HG03378 (cell line): Measurements from ENCODE around the gene PPP1R14B.
A peak's percentile ranks its signal among the peaks of the same experiment; 100 is the strongest.

ENCODE experiments used
- ATAC-seq: cut with Tn5 transposase; IDR thresholded peaks from one replicate; pipeline ENCODE4 v1.9.1; 2021; ENCODE audit warnings: mild to moderate bottlenecking, moderate library complexity; ENCODE audit not compliant: unreplicated experiment

The PPP1R14B gene

DNA sequence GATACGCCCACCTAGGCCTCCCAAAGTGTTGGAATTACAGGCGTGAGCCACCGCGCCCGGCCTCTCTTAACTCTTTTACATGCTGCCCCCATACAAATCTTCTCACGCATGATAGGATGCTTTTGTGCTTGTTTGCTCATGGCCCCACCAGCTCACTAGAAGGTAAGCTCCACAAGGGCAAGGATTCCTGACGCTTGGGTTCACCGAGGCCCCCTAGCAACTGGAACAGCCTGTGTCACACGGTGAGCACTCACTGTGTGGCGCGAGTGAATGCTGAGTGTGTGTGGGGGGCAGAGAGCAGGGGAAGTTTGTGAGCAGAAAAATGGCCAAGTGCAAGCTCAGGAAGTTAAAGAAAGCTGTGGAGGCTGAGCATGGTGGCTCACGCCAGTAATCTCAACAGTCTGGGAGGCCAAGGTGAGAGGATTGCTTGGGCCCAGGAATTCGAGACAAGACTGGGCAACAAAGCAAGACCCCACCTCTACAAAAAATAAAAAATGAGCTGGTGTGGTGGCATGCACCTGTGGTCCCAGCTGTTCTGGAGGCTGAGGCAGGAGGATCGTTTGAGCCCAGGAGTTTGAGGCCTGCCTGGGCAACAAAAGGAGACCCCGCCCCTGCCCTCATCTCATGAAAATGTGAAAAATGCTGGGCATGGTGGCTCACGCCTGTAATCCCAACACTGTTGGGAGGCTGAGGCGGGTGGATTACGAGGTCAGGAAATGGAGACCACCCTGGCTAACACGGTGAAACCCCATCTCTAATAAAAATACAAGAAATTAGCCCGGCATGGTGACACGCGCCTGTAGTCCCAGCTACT is 35.4 kb upstream of the PPP1R14B start:
- no peak for ATAC-seq

DNA sequence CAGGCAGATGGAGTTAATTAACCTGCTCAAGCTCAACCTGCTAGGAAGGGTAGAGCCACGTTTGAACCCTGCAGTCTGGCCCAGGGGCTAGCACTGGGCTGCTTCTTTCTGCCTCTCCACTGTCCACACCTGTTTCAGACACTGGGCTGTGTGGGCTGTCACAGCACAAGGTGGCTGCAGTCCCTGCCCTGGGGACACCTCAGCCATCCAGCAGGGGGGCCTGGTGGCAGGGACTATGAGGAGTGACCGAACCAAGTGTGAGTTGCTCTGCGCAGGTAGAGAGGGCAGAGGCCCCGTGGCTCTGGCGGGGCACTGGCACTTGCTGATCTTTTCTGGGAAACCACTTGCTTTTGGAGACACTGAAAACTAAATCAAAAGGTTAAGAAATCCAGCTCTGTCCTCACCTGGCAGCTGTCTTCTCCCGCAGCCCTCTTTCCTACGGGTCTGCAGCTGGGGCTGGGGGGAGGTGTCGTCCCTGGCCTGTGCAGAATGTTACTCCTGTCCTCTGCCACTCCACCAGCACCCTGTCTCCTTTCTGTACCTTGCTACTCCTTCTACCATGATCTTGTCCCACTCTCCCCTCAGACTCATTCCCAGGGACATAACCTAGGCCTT is 31.9 kb upstream of the PPP1R14B start:
- ATAC-seq: no peak

DNA sequence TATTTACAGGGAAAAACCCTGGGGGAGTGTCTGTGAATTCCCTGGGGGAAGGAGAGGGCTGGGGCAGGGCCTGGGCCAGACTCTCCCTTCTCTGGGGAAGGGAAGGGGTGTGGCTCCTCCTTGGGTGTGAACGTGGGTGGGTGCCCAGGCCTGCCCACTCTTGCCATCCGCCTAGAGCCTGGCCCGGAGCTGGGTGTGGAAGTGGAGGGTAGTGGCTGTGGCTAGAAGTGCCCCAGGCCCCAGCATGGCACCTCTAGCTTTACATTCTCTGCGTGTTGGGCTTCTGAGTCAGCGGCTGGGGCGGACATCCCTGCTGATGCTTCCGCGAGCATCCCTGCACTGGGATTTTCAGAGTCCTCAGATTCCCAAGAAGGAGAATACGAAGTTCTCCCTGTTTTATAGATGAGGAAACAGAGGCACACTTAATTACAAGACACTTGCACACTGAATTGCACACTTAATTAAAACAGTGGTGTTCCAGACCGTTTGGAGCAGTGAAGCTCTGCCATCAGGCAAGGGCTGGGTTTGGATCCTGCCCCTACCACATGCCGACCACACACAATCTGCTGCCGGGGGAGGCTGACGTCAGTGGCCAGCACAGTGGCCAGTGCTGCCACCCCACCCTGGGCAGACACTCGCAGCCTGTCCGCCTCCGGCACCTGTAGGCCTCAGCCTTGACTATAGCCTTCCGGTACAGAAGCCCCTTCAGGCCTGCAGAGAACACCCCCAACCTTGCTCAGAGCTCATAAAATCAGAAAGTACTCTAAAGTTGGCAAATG is 30.1 kb upstream of the PPP1R14B start:
- no peak for ATAC-seq

DNA sequence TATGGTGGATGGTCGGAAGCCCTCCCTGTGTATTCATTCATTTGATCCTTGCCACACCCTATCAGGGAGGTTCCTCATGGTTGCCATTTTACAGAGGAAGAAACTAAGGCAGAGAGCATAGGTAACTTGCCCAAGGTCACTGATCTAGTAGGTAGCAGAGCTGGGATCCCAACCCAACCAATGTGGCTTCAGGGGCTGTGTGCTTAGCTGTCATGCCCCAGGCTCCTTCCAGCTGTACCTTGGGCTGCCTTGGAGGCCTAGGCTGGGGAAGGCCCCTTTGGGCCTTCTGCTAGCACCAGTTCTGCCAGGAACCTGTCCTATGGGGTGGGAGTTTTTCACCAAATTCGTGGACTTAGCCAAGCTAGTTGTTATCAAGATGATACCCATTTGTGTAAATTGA is 29.1 kb upstream of the PPP1R14B start:
- no peak for ATAC-seq

DNA sequence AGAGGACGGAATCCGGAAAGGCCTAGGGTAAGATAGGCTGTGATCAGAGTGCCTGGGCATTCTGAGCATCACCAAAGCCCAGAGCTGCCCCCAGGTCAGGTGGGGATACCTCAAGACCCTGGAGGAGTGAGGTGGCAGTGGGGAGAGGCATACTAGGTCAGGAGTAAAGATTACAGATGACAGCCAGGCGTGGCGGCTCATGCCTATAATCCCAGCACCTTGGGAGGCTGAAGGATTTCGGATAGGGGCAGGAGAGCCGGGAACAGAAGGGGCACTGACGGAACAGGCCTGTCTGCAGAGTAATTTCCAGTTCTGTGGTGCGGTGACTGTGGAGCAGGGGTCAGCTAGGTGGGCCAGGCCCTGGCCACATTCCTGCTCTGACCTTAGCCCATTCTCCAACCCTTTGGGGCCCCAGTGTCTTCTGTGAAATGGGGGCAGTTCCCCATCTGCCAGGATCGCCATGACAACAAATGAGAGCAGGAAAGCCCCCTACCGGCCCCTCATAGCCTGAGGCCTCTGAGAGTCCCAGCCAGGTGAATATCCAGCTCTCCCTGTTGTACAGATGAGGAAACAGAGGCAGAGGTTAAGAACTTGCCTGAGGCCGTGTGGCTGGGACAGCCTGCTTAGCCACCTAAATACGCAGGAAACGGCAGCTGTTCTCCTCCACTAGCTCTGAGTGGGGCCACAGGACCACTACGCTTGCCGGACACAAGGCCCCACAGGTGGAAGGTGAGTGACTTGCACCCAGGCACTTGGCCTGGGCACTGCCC is 28.5 kb upstream of the PPP1R14B start:
- no peak for ATAC-seq

DNA sequence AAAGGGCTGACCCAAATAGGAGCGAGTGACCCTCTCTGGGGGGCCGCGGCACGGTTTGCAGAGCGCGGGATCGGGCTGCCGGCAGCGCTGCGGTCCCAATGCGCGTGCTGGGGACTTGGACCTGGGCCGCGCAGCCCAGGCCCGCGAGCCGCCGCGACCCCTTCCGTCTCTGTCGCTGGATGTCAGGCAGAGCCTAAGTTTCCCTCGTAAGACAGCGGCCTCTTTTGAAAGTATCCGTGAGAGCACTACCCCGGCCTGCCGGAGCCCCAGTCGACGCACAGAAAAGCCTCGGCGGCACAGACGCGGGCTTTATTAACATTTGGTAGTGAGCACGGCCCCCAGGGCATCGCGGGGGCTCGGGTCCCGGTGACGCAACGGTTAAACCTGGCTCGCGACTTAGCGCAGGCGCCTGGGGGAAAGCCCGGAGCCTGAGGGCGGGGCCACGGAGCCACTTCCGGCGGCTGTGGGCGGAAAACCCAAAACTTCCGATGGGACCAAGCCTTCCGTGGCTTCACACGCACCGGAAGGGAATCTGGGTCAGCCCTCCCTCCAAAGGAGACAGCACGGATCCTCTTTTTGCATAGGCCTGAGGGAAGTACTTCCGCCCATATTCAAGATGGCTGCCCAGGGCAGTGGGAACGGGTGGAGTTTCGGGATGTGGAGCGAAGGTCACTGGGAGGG is 22.9 kb upstream of the PPP1R14B start:
- peak; percentile 76 for ATAC-seq

DNA sequence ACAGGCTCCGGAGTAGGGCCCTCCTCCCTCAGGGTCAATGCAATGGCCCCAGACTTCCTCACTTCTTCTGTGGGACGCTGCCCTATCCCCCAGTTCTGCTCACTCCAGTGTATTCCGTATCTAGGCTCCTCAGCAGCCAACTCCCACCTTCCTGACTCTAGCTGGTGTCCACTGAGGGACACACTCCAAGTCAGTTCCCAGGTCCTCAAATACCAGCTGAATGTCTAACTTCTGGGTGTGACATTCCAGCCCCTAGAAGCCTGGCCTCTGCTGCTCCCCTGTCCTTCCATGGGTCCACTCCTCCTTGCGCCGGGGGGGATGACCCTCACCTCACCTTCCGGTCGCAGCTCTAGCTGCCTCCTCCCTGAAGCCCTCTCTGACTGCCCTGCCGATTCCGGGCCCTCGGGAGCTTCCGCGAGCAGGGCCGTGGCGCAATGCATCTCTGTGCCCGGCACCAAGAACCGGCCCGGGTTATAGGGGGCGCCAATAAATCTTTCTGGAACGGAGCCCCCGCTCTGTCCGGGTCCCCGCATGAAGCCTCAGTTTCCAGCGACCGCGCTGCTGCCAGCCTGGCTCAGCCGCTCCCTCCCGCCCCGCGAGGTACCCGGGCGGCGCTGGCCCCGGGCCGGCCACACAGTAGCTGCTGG is 22.3 kb upstream of the PPP1R14B start:
- ATAC-seq: peak; percentile 10

DNA sequence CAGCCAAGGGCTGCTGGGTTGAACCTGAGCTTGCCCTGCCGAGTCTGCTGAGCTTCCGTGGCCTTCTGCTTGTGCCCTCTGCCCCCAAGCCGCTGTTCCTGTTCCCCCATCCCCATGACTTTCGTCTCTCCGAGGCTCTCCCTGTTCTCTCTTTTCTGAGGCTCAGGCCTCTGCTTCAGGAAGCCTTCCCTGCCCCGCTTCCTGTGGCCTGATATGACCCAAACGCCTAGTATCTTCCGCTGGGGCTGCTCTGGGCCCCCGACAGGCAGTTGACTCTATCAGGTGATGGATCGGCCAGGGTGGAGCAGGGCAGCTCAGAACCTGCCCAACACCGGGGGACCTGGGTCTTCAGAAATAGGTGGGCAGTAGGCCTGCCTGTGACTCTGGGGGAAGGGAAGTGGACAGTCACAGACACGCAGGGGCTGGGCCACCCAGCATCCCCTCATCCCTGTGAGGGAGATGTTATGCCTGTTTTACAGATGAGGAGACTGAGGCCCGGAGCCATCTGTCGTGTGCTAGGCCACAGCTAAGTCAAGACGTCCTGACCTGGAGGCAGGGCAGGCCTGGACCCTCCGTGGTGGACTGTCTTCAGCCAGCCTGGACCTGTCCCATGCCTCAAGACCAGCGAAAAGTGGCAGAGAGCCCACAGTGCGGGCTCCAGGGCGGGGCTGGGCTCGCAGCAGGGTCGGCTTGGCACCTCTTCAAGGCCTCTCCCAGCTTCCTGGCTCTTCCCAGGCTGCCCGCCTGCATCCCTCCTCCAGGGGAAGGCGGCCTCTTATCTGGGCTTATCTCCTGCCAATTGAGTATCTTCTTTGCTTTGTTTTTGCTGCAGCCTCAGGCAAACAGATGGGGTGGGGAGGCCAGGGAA is 21.5 kb upstream of the PPP1R14B start:
- no peak for ATAC-seq

DNA sequence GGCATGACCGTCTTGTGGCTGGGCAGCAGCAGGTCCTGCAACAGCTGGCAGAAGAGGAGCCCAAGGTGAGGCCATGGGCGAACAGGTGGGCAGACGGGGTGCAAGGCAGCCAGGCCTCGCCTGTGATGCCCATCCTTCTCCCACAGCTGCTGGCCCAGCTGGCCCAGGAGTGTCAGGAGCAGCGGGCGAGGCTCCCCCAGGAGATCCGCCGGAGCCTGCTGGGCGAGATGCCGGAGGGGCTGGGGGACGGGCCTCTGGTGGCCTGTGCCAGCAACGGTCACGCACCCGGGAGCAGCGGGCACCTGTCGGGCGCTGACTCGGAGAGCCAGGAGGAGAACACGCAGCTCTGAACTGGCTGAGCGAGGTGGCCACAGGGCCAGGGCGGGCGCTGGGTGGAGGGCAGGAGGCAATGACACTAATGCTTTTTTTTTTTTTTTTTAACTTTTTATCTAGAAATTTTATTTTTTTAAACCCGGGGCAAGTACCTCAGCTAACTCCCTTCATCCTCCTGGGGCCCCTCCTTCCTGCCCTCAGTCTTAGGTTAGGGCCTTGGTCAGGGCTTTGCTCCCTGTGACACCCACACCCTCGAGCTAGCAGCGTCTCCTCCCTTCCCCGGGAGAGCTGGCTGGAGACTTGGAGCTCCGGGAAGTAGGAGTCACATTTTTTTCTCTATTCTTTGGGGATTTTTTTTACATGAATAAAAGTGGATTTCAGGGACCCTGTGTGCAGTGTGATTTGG is 20.6 kb upstream of the PPP1R14B start:
- no peak for ATAC-seq

DNA sequence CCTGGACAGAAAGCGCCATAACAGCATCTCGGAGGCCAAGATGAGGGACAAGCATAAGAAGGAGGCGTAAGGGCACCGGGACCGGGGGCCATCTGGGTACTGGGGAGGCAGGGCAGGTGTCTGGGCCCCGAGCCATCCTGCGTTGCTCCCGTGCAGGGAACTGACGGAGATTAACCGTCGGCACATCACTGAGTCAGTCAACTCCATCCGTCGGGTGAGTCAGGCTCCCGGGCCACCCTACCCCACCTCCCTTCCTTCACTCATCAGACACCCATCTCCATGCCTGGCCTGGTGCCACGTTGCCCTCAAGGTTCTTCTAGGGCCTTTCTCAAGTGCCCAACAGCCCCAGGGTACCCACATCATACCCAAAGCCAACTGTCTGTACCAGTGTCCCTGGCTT is 19.6 kb upstream of the PPP1R14B start:
- no peak for ATAC-seq

DNA sequence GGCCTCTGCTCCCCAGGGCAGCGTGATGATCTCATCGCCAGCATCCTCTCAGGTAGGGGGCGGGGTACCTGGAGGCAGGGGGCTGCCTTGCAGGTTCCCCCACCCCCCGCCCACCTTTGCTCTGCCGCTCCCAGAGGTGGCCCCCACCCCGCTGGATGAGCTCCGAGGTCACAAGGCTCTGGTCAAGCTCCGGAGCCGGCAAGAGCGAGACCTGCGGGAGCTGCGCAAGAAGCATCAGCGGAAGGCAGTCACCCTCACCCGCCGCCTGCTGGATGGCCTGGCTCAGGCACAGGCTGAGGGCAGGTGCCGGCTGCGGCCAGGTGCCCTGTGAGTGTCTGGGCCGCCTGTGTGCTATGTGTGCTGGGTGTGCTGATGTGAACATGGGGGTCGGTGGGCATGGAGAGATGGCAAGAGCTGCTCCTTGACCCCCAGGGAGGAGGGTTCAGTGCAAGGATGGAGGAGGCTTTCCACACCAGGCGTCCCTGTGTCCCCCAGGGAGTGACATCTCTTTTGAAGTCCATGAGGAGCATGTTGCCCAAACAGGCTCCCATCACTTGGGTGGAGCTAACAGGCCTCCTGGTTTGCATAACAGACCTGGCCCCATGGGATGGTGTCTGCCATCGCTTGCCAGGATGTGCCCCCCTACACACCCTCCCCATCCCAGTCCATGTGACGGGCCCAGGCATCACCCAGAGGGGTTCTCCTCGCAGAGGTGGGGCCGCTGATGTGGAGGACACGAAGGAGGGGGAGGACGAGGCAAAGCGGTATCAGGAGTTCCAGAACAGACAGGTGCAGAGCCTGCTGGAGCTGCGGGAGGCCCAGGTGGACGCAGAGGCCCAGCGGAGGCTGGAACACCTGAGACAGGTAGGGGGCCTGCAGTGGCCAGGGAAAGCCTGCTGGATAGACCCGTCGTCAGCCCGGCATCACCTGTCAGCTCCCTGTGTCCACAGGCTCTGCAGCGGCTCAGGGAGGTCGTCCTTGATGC is 18.7 kb upstream of the PPP1R14B start:
- no peak for ATAC-seq

DNA sequence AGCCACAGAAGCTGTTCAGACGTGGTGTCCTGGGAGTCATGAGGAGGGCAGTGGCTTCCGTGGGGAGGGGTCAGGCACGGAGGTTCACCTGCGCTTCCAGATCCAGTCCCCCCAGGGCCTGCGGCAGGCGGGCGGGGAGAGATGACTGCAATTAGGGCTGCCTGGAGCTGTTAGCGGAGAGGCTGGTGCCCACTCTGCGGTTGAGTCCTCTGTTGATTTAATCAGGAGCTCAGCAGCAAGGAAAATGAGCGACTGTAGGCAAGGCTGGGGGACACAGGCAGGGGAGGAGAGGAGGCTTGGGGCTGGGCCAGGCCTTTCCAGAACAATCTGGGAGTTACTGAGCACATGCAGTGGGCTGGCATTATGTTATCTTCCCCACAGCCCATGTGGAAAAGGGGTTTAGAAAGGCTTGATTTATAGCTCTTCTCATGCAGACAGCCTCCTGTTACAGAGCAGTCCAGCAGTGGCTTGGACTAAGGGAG is 17.7 kb upstream of the PPP1R14B start:
- ATAC-seq: no peak

DNA sequence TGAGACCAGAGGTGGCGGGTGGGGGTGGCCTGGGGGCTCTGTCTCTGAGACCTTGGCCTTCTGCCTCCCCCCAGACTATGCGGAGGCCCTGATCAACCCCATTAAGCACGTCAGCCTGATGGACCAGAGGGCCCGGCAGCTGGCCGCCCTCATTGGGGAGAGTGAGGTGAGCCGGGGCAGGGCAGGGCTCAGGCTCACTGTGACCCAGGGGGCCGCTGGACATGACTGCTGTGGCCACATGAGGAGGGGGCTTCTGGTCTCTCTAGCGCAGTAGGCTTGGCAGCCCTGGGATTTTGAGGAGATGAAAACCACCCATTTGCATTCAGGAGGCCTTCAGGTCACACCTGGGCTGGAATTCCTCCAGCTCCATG is 17.2 kb upstream of the PPP1R14B start:
- ATAC-seq: no peak

DNA sequence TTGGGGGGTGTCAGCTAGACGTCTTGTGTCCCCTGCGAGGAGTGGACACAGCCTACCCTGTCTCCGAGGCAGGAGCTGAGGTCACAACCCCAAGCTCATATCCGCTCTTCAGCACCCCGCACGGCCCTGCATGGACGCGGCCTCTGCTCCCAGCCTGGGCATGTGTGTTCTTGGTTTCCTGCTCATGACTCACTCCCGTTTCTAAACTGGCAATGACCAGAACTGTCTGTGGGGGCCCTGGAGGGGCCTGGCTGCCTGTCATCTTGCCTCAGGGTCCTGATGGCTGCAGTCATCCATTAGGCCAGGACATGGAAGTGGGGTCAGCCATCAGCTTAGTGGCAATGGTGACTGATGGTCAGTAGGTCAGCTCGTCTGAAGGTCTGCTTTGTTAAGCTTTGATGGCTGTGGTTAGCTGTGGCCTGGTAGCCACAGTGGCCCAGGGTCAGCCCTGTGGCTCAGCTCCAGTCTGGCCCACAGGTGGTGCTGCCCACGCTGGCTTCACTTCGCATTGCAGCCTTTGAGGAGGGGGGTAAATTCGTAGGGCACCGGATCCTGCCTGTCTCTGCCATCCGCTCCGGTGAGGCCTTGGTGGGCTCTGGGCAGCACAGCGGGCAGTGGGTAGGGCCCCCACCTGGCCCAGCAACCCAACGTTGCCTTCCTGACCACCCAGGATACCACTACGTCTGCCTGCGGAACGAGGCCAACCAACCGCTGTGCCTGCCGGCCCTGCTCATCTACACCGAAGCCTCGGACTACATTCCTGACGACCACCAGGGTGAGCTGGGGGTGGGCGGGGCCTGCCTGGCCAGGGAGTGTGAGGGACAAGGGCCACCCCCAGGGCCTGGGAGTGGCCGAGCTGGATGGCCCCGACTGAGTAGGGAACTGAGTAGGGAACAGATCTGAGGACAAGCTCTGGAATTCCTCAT is 16.5 kb upstream of the PPP1R14B start:
- ATAC-seq: no peak

DNA sequence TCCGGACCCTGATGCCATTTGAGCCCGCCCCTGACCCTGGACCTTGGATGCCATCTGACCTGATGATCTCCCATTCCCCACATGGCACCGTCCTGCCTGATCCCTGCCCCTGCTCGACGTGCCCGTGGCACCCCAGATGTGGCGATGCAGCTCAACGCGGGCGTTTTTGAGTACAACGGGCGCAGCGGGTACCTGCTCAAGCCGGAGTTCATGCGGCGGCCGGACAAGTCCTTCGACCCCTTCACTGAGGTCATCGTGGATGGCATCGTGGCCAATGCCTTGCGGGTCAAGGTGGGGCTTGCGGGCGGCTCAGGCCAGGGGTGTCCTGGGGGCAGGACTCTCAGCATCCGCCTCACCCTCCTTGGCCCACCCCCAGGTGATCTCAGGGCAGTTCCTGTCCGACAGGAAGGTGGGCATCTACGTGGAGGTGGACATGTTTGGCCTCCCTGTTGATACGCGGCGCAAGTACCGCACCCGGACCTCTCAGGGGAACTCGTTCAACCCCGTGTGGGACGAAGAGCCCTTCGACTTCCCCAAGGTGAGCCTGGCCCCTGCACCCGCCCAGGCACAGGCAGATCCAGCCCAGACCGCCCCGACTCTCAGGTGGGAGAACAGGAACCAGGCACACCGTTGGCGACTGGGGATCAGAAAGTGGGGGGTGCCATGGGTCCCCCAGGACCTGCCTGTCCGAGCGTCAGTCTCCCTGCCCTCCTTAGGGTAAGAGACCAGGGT is 15.7 kb upstream of the PPP1R14B start:
- no peak for ATAC-seq
